IMR-90 (cell line): ENCODE results near the gene ITGB2. TPM values are rescaled to one million over a fixed set of nuclear protein-coding genes. Genes with fewer than 3 reads are reported as not detected.

ENCODE experiments used
- ATAC-seq: fragments of 200-7000 bp; cut with Tn5 transposase; 2 replicates; pipeline ENCODE4 v1.9.1; 2020; ENCODE audit warnings: low read depth, mild to moderate bottlenecking, moderate library complexity
- BruUV-seq: library from RNA; stranded (reverse); fragments of 400-500 nt; replicated peaks from 2 replicates; lab custom pipeline; 2021; lab: Mats Ljungman, UMichigan
- CTCF ChIA-PET: fragments of 300-600 bp; formaldehyde crosslinking; extraction: SDS; loops from one replicate; lab custom pipeline; 2021; ENCODE audit warnings: antibody characterized with exemption; lab: Yijun Ruan, JAX
- POLR2A ChIA-PET: fragments of 300-600 bp; sonication (Branson Sonifier 250); formaldehyde crosslinking; loops from one replicate; lab custom pipeline; 2022; ENCODE audit warnings: antibody characterized with exemption; ENCODE audit not compliant: unreplicated experiment; lab: Charles Lee
- DNase-seq: peaks from one replicate; pipeline ENCODE4 v3.0.0; 2013
- H2AFZ ChIP-seq: replicated peaks from 2 replicates; pipeline ENCODE3; 2013; ENCODE audit warnings: low read length, mild to moderate bottlenecking; ENCODE audit not compliant: poor library complexity
- H2AK5ac ChIP-seq: 2 replicates; pipeline ENCODE4 v1.6.1; 2013; ENCODE audit warnings: low read depth, low read length, inconsistent platforms
- H2AK9ac ChIP-seq: replicated peaks from 2 replicates; pipeline ENCODE3; 2013; ENCODE audit warnings: mild to moderate bottlenecking, low read depth, low read length, moderate library complexity; ENCODE audit not compliant: poor library complexity
- H2BK120ac ChIP-seq: 2 replicates; pipeline ENCODE4 v1.6.1; 2013; ENCODE audit warnings: low read depth, low read length, inconsistent platforms
- H2BK15ac ChIP-seq: 3 replicates; pipeline ENCODE4 v1.6.1; 2013; ENCODE audit warnings: low read depth, low read length, inconsistent platforms
- H2BK20ac ChIP-seq: 2 replicates; pipeline ENCODE4 v1.6.1; 2013; ENCODE audit warnings: low read depth, mild to moderate bottlenecking, inconsistent platforms, low read length, moderate library complexity
- H2BK5ac ChIP-seq: 2 replicates; pipeline ENCODE4 v1.6.1; 2013; ENCODE audit warnings: mild to moderate bottlenecking, low read depth, low read length, inconsistent platforms; ENCODE audit not compliant: poor library complexity, severe bottlenecking
- H3K14ac ChIP-seq: replicated peaks from 2 replicates; pipeline ENCODE4 v1.6.1; 2013; ENCODE audit warnings: low read depth, low read length, inconsistent platforms
- H3K18ac ChIP-seq: 2 replicates; pipeline ENCODE4 v1.6.1; 2013; ENCODE audit warnings: low read depth, low read length, control low read depth
- H3K23ac ChIP-seq: 2 replicates; pipeline ENCODE4 v1.6.1; 2013; ENCODE audit warnings: low read depth, low read length, inconsistent platforms
- H3K27ac ChIP-seq: 2 replicates; pipeline ENCODE4 v1.5.1; 2013; ENCODE audit warnings: mild to moderate bottlenecking, control low read depth, low read length; ENCODE audit not compliant: insufficient read depth
- H3K27me3 ChIP-seq: 2 replicates; pipeline ENCODE4 v1.6.1; 2013; ENCODE audit warnings: low read length; ENCODE audit not compliant: control insufficient read depth, insufficient read depth
- H3K36me3 ChIP-seq: 2 replicates; pipeline ENCODE4 v1.6.1; 2013; ENCODE audit warnings: low read length, mixed read lengths; ENCODE audit not compliant: control insufficient read depth, insufficient read depth
- H3K4ac ChIP-seq: 2 replicates; pipeline ENCODE4 v1.6.1; 2013; ENCODE audit warnings: low read depth, low read length, inconsistent platforms
- H3K4me1 ChIP-seq: 2 replicates; pipeline ENCODE4 v1.6.1; 2013; ENCODE audit warnings: low read length, mixed read lengths; ENCODE audit not compliant: control insufficient read depth, insufficient read depth
- H3K4me2 ChIP-seq: 2 replicates; pipeline ENCODE4 v1.6.1; 2013; ENCODE audit warnings: low read depth, mild to moderate bottlenecking, control low read depth, low read length, moderate library complexity
- H3K4me3 ChIP-seq: 2 replicates; pipeline ENCODE4 v1.5.1; 2013; ENCODE audit warnings: low read depth, mild to moderate bottlenecking, control low read depth, low read length, moderate library complexity; ENCODE audit not compliant: insufficient read depth
- H3K56ac ChIP-seq: 2 replicates; pipeline ENCODE4 v1.6.1; 2013; ENCODE audit warnings: low read length, inconsistent platforms; ENCODE audit not compliant: insufficient read depth; ENCODE audit errors: extremely low read depth
- H3K79me1 ChIP-seq, 2 experiments: 2 replicates each; pipeline ENCODE4 v1.6.1; 2013; ENCODE audit warnings: low read length in 2 of 2, inconsistent platforms in 1 of 2, low read depth in 1 of 2
- H3K9ac ChIP-seq: 2 replicates; pipeline ENCODE4 v1.6.1; 2013; ENCODE audit warnings: low read depth, low read length, control low read depth
- H3K9me1 ChIP-seq: 2 replicates; pipeline ENCODE4 v1.6.1; 2013; ENCODE audit warnings: low read length, inconsistent platforms; ENCODE audit not compliant: insufficient read depth
- H3K9me3 ChIP-seq: 2 replicates; pipeline ENCODE4 v1.6.1; 2013; ENCODE audit warnings: low read length; ENCODE audit not compliant: control insufficient read depth, insufficient read depth
- H4K20me1 ChIP-seq: 2 replicates; pipeline ENCODE4 v1.6.1; 2013; ENCODE audit warnings: low read length, inconsistent platforms; ENCODE audit not compliant: insufficient read depth
- H4K5ac ChIP-seq: 2 replicates; pipeline ENCODE4 v1.6.1; 2013; ENCODE audit warnings: mild to moderate bottlenecking, low read depth, low read length, control low read depth
- H4K8ac ChIP-seq, 2 experiments: 2 replicates each; pipeline ENCODE4 v1.6.1; 2013; ENCODE audit warnings: low read depth in 2 of 2, low read length in 2 of 2, control low read depth in 1 of 2, inconsistent platforms in 1 of 2
- H4K91ac ChIP-seq: 2 replicates; pipeline ENCODE4 v1.6.1; 2013; ENCODE audit warnings: low read depth, low read length, inconsistent platforms; ENCODE audit not compliant: insufficient read depth
- BHLHE40 ChIP-seq: fragments of 150-350 bp; IDR thresholded peaks from 2 replicates; pipeline ENCODE4 v1.6.1; 2016; ENCODE audit warnings: mild to moderate bottlenecking, low read depth, low read length
- CEBPB ChIP-seq: IDR thresholded peaks from 2 replicates; pipeline ENCODE4 v1.6.1; 2012; ENCODE audit warnings: low read depth, low read length, improper control_type of control experiment
- CHD1 ChIP-seq: IDR thresholded peaks from 2 replicates; pipeline ENCODE4 v1.6.1; 2012; ENCODE audit warnings: low read depth, low read length, improper control_type of control experiment
- FOS ChIP-seq: fragments of 150-350 bp; IDR thresholded peaks from 2 replicates; pipeline ENCODE4 v1.6.1; 2016; ENCODE audit warnings: low read depth, low read length
- MAFK ChIP-seq: IDR thresholded peaks from 2 replicates; pipeline ENCODE4 v1.6.1; 2012; ENCODE audit warnings: low read depth, low read length, improper control_type of control experiment
- MAZ ChIP-seq: IDR thresholded peaks from 2 replicates; pipeline ENCODE4 v1.6.1; 2012; ENCODE audit warnings: low read depth, mild to moderate bottlenecking, low read length, improper control_type of control experiment, moderate library complexity, borderline replicate concordance
- MXI1 ChIP-seq: IDR thresholded peaks from 2 replicates; pipeline ENCODE4 v1.6.1; 2012; ENCODE audit warnings: low read depth, mild to moderate bottlenecking, low read length, moderate library complexity, borderline replicate concordance
- NFE2L2 ChIP-seq: fragments of 150-350 bp; IDR thresholded peaks from 2 replicates; pipeline ENCODE4 v1.6.1; 2016; ENCODE audit warnings: low read depth, mild to moderate bottlenecking, low read length
- POLR2A ChIP-seq: IDR thresholded peaks from 2 replicates; pipeline ENCODE4 v1.6.1; 2012; ENCODE audit warnings: mild to moderate bottlenecking, low read depth, low read length
- RAD21 ChIP-seq: IDR thresholded peaks from 2 replicates; pipeline ENCODE4 v1.6.1; 2012; ENCODE audit warnings: low read length, improper control_type of control experiment
- RFX5 ChIP-seq: IDR thresholded peaks from 2 replicates; pipeline ENCODE4 v1.8.0; 2012; ENCODE audit warnings: low read depth, mild to moderate bottlenecking, low read length, moderate library complexity
- SMC3 ChIP-seq: fragments of 150-350 bp; IDR thresholded peaks from 2 replicates; pipeline ENCODE4 v1.6.1; 2016; ENCODE audit warnings: low read depth, mild to moderate bottlenecking, antibody characterized with exemption, low read length, moderate library complexity
- WGBS, 2 experiments: methylation state at CpG; one replicate each; pipeline versions ENCODE4 v1.1.5 to v1.1.7; 2013; ENCODE audit warnings: missing lambda C conversion rate in 2 of 2; ENCODE audit not compliant: insufficient read length in 1 of 2; ENCODE audit errors: extremely low coverage in 2 of 2; 5-methylcytosine and 5-hydroxymethylcytosine counted together
- dilution Hi-C: fragments of 300-500 bp; cut with HindIII; formaldehyde crosslinking; loops from one replicate; pipeline ENCODE4 v1.14.3; 2018; ENCODE audit warnings: low sequenced_read_pairs; ENCODE audit not compliant: unreplicated experiment
- in situ Hi-C: fragments of 300-500 bp; cut with MboI; formaldehyde crosslinking; loops from 3 replicates; pipeline ENCODE4 v1.14.3; 2019; ENCODE audit warnings: low sequenced_read_pairs, inconsistent platforms, mixed read lengths
- intact Hi-C: fragments of 100-400 bp; cut with micrococcal nuclease; formaldehyde crosslinking; loops from 2 replicates; pipeline ENCODE4 v1.10.0; 2022
- polyA plus RNA-seq, 3 experiments: library from polyadenylated mRNA; depleted of rRNA; stranded (reverse); fragments of >200 nt; gene quantifications; 2 replicates each; pipeline ENCODE4 v1.2.3, GENCODE V29; 2012; ENCODE audit warnings: low replicate concordance in 1 of 3
- total RNA-seq: library from RNA; depleted of rRNA; stranded (reverse); fragments of >200 nt; gene quantifications from 2 replicates; pipeline ENCODE4 v1.2.3, GENCODE V29; 2012
- TF ChIP-seq, protein P1 (sequence below): conservative IDR thresholded peaks from 2 replicates; pipeline ENCODE4 v1.5.1; 2012; ENCODE audit warnings: mild to moderate bottlenecking, low read depth, low read length, improper control_type of control experiment
- TF ChIP-seq, protein P2 (sequence below): fragments of 150-350 bp; IDR thresholded peaks from 2 replicates; pipeline ENCODE4 v1.6.1; 2017; ENCODE audit warnings: mild to moderate bottlenecking, antibody characterized with exemption, low read length, low read depth
- TF ChIP-seq, protein P3 (sequence below): fragments of 150-350 bp; IDR thresholded peaks from 2 replicates; pipeline ENCODE4 v1.6.1; 2016; ENCODE audit warnings: low read depth, mild to moderate bottlenecking, low read length, moderate library complexity, borderline replicate concordance

The ITGB2 gene
- total and polyA plus RNA-seq, 2 of the 4 experiments (the other 2 are of a cell fraction): 0.14 TPM; not detected in 1

DNA sequence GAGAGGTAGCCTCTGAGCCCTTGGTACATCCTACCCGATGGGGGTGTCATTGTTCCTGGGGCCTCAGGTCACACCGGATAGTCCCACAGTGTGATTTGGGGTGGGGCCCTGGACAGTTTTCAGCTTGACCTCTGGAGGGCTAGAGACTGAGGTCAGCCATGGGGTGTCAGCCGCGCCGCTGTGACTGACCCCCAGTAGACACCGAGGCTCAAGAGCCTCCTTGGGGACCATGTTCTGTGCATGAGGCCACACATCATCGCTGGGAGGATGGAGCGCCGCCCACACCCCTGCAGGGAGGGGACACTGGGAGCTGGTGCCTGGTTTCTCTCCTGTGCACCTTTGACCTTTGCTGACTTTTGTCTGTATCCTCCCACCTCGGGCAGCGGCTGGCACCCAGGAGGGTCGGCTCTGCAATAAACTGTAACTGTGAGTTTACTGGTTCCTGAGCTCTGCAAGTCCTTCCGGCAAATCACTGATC is 22.6 kb downstream of the ITGB2 start:
- TF ChIP-seq POLR2A (no peak), CHD1 (no peak), SMC3 (no peak), FOS (no peak), CEBPB (no peak), MAZ (no peak), BHLHE40 (no peak), MAFK (no peak), RAD21 (no peak), RFX5 (no peak), MXI1 (no peak), NFE2L2 (no peak)
- TF ChIP-seq, protein P1, sequence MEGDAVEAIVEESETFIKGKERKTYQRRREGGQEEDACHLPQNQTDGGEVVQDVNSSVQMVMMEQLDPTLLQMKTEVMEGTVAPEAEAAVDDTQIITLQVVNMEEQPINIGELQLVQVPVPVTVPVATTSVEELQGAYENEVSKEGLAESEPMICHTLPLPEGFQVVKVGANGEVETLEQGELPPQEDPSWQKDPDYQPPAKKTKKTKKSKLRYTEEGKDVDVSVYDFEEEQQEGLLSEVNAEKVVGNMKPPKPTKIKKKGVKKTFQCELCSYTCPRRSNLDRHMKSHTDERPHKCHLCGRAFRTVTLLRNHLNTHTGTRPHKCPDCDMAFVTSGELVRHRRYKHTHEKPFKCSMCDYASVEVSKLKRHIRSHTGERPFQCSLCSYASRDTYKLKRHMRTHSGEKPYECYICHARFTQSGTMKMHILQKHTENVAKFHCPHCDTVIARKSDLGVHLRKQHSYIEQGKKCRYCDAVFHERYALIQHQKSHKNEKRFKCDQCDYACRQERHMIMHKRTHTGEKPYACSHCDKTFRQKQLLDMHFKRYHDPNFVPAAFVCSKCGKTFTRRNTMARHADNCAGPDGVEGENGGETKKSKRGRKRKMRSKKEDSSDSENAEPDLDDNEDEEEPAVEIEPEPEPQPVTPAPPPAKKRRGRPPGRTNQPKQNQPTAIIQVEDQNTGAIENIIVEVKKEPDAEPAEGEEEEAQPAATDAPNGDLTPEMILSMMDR: no peak
- TF ChIP-seq, protein P2, sequence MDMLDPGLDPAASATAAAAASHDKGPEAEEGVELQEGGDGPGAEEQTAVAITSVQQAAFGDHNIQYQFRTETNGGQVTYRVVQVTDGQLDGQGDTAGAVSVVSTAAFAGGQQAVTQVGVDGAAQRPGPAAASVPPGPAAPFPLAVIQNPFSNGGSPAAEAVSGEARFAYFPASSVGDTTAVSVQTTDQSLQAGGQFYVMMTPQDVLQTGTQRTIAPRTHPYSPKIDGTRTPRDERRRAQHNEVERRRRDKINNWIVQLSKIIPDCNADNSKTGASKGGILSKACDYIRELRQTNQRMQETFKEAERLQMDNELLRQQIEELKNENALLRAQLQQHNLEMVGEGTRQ: no peak
- TF ChIP-seq, protein P3, sequence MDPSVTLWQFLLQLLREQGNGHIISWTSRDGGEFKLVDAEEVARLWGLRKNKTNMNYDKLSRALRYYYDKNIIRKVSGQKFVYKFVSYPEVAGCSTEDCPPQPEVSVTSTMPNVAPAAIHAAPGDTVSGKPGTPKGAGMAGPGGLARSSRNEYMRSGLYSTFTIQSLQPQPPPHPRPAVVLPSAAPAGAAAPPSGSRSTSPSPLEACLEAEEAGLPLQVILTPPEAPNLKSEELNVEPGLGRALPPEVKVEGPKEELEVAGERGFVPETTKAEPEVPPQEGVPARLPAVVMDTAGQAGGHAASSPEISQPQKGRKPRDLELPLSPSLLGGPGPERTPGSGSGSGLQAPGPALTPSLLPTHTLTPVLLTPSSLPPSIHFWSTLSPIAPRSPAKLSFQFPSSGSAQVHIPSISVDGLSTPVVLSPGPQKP: no peak
- H4K8ac ChIP-seq: no peak overlapping the region
- no peaks in the 10 kb centered on the region for H4K20me1 ChIP-seq
- H3K18ac ChIP-seq: no peak overlapping the region
- H3K23ac ChIP-seq: no peak overlapping the region
- dilution Hi-C loops (no loop called here), in situ Hi-C loops (no loop called here), intact Hi-C loops (no loop called here)
- H2BK15ac ChIP-seq: no peak overlapping the region
- no peak overlapping the region for H3K4me2 ChIP-seq
- H3K14ac ChIP-seq: no peak overlapping the region
- H3K4me3 ChIP-seq: no peak overlapping the region
- ATAC-seq: no peak
- no peak overlapping the region for H4K91ac ChIP-seq
- 78% methylated on average over 9 of the region's 13 CpGs; no CpG with 5 or more reads in 1 of the 2 experiments for WGBS, 2 experiments
- H2BK5ac ChIP-seq: no peak overlapping the region
- H2AK5ac ChIP-seq: no peak overlapping the region
- no peak overlapping the region for H4K5ac ChIP-seq
- CTCF ChIA-PET: no interaction called here
- H3K4ac ChIP-seq: no peak overlapping the region
- H3K56ac ChIP-seq: no peak overlapping the region
- no peak overlapping the region for H3K9ac ChIP-seq
- no peak overlapping the region for H3K27ac ChIP-seq
- H3K4me1 ChIP-seq: no peaks in the 10 kb centered on the region
- no peak overlapping the region for H2BK120ac ChIP-seq
- no peak overlapping the region for H2AFZ ChIP-seq
- no peak for DNase-seq
- no peaks in the 10 kb centered on the region for H3K9me3 ChIP-seq
- no TSS peak for BruUV-seq
- no peaks in the 10 kb centered on the region for H3K36me3 ChIP-seq
- no peaks in the 10 kb centered on the region for H3K79me1 ChIP-seq
- H2AK9ac ChIP-seq: no peak overlapping the region
- POLR2A ChIA-PET: no interaction called here
- no peak overlapping the region for H2BK20ac ChIP-seq
- 0 out of 2 replicates have a peak, but pooled peaks cover 10% of the 10 kb centered on the region for H3K9me1 ChIP-seq
- H3K27me3 ChIP-seq: peaks cover 76% of the 10 kb centered on the region
